GM18507 (cell line): ENCODE data around the gene TMX4.

ENCODE experiments used
- DNase-seq: peaks from one replicate; pipeline ENCODE4 v3.0.0; 2011; ENCODE audit warnings: low read depth; ENCODE audit not compliant: insufficient read length; ENCODE audit errors: extremely low spot score
- FAIRE-seq: peaks from 2 replicates; lab custom pipeline; 2011; peaks lifted over from hg19 to GRCh38; lab: Jason Lieb, UNC

Gene TMX4

DNA sequence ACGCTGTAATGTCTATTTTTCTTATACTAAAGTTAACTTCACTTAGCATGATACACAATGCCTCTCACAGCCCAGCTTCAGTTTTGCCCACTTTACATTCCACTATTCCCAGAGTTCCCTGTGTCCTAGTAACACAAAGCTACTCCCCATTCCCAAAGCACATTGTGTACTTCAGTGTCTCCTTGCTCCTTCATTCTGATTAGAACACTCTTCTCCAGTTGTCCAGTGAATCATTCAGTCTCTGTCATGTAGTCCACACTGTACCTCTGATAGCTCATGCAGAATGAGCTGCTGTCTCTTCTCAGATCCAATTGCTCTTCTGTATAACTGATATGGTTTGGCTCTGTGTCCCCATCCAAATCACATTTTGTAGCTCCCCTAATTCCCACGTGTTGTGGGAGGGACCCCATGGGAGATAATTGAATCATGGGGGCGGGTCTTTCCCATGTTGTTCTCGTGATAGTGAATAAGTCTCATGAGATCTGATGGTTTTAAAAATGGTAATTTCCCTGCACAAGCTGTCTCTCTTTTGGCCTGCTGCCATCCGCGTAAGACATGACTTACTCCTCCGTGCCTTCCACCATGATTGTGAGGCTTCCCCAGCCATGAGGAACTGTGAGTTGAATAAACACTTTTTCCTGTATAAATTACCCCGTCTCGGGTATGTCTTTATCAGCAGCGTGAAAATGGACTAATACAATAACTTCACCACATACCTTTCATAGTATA is 2.1 kb upstream of the TMX4 start:
- DNase-seq: no peak
- FAIRE-seq: no peak

DNA sequence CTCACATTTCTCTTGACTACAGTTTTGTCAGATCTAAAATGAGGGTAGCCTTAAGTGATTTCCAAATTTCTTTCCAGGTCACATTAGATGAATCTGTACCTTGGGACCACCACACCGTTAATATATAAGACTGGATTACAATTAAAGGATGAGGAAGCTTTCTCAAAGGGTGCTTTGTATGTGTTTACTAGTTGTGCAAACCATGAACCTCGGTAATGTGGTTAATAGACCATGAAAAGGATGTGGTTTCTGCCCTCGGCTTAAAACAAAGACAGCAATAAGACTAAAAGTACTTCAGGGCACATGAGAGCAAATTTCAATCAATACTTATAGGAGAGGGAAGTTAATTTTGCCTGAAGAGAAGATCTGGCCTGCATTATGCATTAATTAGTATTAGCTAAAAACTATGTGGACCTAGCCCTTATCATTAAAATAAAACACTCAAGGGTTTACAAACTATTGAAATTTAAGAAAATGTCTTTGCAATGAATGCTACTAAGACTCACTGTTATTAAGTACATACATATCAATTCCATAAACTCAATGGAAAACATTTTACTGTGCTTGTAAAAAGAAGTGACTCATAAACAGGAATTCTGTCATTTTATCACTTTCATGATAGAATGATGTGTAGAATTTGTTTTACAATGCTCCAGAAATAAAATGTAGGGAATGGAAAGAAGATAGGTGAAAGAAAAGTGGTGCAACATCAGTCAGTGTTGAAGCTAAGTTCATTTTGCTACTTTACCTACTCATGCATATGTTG is 936 bp upstream of the TMX4 start:
- DNase-seq: peak; percentile 5
- FAIRE-seq: peak; percentile 86

DNA sequence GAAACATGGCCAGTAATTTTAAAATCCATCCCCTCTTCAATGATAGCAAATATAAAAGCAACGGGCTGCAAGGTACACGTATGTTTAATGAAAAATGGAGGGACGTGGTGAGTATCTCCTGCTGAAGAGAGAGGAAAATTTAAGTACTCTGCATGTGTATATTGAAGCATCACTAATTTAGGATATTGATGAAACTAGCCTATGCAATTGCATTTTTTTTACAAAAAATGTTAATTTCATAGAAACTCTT is 362 bp upstream of the TMX4 start:
- FAIRE-seq: no peak
- DNase-seq: no peak

DNA sequence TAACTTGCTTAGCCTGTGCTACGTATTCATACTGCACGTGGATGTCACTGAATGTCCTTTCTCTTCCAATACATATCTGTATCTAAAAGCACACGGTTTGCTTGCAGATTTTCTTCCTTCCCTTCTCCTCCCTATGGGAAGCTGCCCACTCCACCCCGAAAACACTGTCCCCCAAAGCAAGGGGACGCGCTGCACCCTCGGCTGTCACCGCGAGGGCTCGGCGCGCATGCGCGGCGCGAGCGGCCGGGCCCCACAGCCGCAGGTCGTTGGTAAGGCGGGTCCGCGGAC is 659 bp downstream of the TMX4 start:
- FAIRE-seq (peak; percentile 71), DNase-seq (peak; percentile 62)

DNA sequence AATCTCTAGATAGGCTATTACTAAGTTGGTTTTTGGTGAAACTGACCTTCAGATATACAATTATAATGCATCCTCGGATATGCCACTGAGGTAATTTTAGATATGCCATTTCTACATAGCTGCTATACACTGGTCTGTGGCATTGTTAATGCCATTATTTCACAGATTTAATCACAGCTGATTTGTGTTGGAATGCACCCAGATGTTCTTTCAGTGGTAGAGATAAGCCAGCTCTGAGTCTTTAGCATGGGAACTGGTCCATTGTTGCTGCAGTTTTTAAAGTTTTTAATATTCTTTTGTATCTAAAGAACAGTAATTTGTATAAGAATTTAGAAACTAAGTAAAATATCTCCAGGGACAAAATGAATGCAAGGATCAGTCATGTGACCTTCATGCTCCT is 6.8 kb downstream of the TMX4 start:
- FAIRE-seq (no peak), DNase-seq (no peak)

DNA sequence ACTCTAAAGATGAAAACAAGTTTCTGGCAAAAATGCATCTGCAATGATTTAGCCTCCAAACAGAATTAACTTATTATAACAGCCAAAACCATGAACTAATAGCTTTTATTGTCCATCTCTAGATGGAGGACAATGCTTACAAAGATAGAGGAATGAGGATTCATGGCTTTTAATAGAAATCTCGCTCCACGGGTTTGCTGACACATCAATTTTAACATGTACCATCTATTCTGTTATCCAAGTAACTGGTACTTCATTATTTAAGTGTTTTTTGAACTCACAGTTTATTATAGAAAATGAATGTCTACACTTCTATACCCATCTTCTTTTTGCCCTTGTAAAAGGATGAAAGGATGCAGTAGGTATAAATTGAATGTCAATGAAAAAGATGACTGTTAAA is 10.8 kb downstream of the TMX4 start:
- FAIRE-seq: peak; percentile 35
- DNase-seq: no peak

- no peak for FAIRE-seq
- DNase-seq: no peak
These were observed 12.1 kb downstream of the TMX4 start for GRCh38 chr20:8007490-8007889.

DNA sequence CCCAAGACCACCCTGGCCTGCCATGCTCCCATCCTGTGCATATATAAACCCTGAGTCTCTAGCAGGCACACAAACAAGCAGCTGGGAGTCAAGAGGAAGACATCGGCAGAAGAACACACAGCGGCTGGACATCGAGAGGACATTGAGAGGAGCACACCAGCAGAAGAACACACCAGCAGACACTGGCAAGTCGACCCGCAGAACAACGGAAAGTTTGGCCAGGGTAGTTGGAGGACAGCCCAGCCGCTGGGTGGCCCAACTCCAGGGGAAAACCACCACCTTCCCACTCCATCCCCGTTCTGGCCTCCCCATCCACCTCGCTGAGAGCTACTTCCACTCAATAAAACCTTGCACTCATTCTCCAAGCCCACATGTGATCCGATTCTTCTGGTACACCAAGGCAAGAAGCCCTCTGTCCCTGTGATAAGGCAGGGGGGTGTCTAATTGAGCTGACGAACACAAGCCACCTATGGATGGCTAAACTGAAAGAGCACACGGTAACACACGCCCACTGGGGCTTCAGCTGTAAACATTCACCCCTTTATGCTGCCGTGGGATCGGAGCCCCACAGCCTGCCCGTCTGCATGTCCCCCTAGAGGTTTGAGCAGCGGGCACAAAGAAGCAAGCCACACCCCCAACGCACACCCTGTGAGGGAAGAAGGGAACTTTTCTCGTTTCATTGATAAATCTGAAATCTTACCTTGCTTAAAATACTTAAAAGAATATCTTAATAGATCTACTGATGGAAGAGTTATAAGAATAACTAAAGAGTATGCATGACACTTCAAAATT is 13.8 kb downstream of the TMX4 start:
- DNase-seq (no peak), FAIRE-seq (no peak)

DNA sequence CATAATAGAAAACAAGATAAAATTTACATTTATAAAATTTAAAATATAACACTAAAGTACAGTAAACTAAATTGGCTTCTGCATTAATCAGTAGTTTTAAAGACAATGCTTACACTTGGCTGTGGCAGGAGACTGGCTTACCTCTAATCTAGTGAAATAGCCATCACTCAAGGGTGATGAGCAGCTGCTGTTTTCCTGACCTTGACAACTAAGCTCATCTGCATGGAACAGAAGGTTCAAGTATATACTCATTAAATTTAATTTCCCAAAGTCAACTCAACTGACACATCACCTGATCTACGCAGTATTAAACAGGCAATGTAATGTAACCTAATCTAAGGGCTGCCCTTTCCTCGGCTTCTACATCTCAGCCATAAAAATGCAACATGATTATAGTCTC is 14.5 kb downstream of the TMX4 start:
- DNase-seq (no peak), FAIRE-seq (no peak)

- FAIRE-seq (peak; percentile 18), DNase-seq (no peak)
These were observed 17.5 kb downstream of the TMX4 start for GRCh38 chr20:8002056-8002455.

- DNase-seq (no peak), FAIRE-seq (no peak)
These were observed 18.8 kb downstream of the TMX4 start for GRCh38 chr20:8000796-8001195.

- DNase-seq (no peak), FAIRE-seq (no peak)
These were observed 22.7 kb downstream of the TMX4 start for GRCh38 chr20:7996898-7997297.

DNA sequence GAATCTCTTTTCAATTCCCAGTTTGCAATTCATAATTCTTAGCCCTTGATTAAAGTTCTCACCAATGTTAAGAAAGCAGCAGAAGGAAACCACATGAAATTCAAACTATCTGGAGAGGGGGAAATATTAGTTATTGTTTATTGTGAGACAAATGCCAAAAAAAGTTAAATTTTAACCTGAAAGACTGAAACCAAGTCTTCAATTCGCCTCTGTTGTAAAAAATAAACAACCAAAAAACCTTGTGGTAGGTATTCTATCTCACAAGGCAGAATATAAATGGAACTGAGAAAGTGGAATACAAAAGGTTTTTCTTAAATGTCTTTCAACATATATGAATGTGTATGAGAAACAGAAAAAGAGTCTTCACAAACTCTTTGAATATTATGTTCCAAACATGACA is 24.8 kb downstream of the TMX4 start:
- peak; percentile 12 for FAIRE-seq
- no peak for DNase-seq

DNA sequence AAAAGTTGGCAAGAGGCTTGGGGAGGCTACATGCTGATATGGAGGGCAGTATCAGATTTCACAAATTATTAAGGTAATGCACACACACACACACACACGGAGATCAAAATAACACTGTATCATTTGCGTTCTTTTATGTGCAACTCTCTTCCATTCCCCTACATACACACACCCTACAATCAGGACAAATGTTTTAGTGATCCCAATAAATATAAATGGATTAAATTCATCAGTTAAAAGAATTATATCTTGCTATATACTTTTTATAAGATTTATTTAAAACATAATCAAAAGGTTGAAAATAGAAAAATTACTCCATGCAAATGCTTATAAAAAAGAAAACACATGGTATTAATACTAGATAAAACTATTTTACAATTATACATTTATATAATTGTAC is 25.9 kb downstream of the TMX4 start:
- no peak for FAIRE-seq

GRCh38 chr20:7993238-7993637 is 26.3 kb downstream of the TMX4 start:
- DNase-seq (no peak), FAIRE-seq (no peak)

More for the DNA sequence above, 25.9 kb downstream of the TMX4 start:
- no peak for DNase-seq

DNA sequence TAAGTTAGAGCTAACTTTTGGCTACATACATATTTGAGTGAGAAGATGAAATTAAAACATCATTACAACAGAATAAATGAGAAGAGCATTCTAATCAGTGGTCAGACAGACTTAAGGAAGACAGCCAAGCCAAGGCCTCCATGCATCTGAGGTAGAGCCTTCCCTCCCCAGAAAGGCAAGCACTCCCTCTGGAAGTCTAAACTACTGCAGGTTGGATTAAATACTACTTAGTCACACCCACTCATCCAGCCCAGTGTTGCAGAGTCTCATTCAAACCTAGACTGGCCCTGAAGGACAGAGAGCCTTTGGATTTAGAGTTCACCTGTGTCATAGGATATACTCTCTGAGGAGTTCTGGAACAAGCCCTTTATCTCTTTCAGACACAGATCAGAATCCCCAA is 29.2 kb downstream of the TMX4 start:
- no peak for DNase-seq
- no peak for FAIRE-seq

DNA sequence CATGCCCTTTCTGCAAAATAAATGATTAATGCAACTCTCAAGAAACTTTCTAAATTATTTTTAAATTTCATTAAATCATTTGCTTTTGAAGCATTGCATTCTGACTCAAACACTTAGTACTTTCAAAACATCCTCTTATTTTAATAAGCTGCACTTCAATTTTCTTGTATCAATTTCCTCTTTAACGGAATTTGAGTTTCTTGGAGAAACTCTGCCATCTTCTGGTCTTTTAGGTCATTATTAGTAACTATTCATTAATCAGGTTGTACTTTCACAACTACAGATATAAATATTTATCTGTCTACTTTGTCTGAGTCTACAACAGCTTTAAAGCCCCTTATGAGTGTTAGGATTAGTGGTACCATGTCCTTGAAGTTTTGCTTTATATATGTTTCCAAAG is 30.2 kb downstream of the TMX4 start:
- FAIRE-seq (no peak), DNase-seq (no peak)

DNA sequence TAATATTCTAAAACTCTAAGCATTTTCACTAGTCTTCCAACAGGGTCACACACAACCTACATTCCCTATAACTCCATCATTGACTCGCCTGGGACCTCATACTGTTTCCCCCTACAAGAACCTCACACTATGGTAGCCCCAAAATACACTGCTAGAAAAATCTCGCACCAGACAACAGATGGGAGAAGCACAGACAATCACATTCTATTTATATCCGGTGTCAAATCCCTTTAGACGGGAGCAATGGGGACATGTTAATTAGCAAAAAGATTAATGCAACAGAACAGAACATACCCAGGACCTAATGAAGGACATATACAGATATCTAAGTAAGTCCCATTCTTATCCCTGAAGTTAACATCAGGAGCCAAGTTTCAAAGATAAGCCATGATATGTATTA is 33.6 kb downstream of the TMX4 start:
- FAIRE-seq: no peak
- no peak for DNase-seq

- no peak for DNase-seq
These were observed 35.4 kb downstream of the TMX4 start for GRCh38 chr20:7984192-7984591.

GRCh38 chr20:7981374-7981773 is 38.2 kb downstream of the TMX4 start:
- no peak for FAIRE-seq
- DNase-seq: no peak

More at GRCh38 chr20:7984192-7984591, 35.4 kb downstream of the TMX4 start:
- no peak for FAIRE-seq
